GM21529 (cell line): ENCODE data around the gene INPPL1.

Source experiments
- ATAC-seq: cut with Tn5 transposase; IDR thresholded peaks from one replicate; pipeline ENCODE4 v1.9.1; 2021; ENCODE audit not compliant: unreplicated experiment

Gene INPPL1

GRCh38 chr11:72217841-72218240 lies 6.7 kb upstream of the INPPL1 start:
- ATAC-seq: no peak

DNA sequence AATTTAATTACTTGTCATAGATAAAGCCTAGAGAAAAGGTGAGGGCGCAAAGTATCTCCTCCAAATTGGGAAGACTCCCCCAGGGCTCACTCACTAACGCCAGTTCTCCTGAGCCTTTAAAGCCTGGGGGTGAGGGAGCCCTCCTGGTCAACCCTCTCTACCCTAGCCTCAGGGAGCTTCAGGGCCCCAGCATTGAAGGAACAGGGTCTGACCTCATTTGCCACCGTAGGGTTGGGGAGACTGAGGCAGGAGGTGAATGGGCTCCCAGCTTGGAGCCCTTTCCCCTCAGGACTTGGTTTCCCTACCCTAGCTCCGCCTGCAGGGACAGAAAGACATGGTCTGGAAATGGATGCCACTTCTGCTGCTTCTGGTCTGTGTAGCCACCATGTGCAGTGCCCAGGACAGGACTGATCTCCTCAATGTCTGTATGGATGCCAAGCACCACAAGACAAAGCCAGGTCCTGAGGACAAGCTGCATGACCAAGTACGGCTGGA lies 6.3 kb upstream of the INPPL1 start:
- ATAC-seq: no peak

DNA sequence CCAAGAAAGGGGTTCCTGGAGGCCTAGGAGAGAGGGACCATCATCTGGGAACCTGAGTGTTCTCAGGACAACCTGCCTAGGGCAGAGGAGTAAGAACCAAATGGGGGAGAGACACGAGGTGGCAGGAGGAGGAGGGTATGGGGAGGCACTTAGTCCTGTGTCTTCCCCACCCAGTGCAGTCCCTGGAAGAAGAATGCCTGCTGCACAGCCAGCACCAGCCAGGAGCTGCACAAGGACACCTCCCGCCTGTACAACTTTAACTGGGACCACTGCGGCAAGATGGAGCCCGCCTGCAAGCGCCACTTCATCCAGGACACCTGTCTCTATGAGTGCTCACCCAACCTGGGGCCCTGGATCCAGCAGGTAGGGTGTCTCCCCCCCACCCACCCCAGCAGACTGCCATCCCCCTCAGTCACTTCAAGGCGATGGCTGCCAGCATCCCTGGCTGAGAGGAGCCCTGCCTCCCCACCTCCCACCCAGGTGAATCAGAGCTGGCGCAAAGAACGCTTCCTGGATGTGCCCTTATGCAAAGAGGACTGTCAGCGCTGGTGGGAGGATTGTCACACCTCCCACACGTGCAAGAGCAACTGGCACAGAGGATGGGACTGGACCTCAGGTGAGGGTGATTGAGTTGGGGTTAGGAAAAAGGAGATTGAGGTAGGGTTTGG lies 3.7 kb upstream of the INPPL1 start:
- ATAC-seq: no peak

GRCh38 chr11:72221386-72222075 lies 3.0 kb upstream of the INPPL1 start:
- ATAC-seq: no peak

- ATAC-seq: no peak
Measured at GRCh38 chr11:72222106-72222891, 2.3 kb upstream of the INPPL1 start.

GRCh38 chr11:72222907-72223614 lies 1.5 kb upstream of the INPPL1 start:
- ATAC-seq: peak; percentile 65

DNA sequence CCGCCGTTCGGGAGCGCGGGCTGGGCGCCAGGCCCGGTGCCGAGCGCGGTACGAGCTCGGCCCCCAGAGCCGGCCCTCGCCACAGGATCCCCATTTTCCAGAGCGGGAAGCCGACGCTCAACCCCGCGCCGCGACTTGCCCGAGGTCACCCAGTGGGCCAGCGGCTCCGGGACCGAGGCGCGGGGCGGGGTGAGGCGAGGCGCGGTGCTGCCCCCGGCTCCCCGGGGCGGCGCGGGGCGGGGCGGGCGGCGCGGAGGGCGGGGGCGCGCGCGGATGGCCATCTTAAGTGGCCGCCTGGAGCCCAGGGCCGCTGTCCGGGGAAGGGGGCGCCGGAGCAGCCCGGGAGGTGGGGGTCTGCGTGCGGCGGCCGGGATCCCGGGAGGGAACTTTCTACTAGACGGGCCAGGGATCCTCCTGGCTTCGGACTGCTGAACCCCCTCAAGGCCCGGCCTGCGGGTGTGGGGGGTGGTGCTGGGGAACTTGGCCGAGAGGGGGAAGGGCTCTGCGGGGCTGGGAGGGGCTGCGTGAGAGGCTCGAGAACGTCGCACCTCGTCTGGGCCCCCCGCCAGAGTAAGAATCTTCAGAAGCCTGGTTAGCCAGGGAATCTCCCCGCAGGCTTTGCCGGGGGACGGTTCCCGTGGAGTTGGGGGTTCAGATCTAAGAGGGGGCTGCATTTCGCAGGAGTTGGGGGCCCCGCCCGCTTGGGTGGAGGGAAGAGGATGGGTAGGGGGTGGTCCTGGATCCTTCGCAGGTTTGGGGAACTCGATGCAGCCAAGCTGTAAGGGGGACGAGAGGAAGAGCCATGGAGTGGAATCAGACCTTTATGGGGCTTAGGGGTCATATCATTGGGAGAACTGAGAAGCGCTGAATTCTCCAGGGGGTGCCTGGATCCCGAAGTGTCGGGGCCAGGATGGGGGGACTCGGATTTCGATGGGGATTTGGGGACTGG lies 678 bp upstream of the INPPL1 start:
- peak; percentile 55 for ATAC-seq

- ATAC-seq: no peak
Measured at GRCh38 chr11:72225411-72225951, 914 bp downstream of the INPPL1 start.

- ATAC-seq: no peak
Measured at GRCh38 chr11:72226701-72227100, 2.1 kb downstream of the INPPL1 start.

- ATAC-seq: no peak
Measured at GRCh38 chr11:72227316-72228228, 3.0 kb downstream of the INPPL1 start.

GRCh38 chr11:72228229-72228843 lies 3.8 kb downstream of the INPPL1 start:
- ATAC-seq: no peak

DNA sequence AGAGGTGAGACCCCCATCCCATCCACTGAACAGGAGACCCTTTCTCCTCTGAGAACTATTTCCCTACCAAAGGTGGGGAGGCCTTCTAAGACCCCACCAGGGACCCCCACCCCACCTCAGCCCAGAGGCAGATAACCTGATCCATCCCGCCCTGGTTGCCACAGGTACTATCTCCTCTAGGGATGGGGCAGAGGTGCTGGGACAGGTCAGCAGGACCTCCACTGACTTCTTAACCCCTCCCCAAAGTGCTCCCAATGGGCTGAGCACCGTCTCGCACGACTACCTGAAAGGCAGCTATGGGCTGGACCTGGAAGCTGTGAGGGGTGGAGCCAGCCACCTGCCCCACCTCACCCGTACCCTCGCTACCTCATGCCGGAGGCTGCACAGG lies 4.3 kb downstream of the INPPL1 start:
- ATAC-seq: no peak

DNA sequence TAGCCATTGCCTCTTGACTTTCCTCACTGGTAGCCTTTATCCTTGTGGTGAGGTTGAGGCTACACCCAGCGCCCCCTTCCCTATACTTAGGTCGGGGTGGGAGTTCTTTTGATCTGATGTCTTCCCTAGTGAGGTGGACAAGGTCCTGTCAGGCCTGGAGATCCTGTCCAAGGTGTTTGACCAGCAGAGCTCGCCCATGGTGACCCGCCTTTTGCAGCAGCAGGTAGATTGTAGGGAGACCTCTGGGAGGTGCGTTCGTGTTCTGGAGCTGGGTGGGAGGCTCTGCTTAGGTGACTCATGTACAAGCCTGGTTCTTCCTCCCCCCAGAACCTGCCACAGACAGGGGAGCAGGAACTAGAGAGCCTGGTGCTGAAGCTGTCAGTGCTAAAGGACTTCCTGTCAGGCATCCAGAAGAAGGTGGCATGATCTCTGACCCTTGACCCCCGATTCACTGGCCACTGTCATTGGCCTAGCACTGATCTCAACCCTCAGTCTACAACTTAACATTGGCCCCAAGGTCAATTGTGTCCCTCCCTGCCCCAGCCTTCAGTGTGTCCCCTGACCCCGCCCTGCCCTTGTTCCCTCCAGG lies 4.9 kb downstream of the INPPL1 start:
- no peak for ATAC-seq

DNA sequence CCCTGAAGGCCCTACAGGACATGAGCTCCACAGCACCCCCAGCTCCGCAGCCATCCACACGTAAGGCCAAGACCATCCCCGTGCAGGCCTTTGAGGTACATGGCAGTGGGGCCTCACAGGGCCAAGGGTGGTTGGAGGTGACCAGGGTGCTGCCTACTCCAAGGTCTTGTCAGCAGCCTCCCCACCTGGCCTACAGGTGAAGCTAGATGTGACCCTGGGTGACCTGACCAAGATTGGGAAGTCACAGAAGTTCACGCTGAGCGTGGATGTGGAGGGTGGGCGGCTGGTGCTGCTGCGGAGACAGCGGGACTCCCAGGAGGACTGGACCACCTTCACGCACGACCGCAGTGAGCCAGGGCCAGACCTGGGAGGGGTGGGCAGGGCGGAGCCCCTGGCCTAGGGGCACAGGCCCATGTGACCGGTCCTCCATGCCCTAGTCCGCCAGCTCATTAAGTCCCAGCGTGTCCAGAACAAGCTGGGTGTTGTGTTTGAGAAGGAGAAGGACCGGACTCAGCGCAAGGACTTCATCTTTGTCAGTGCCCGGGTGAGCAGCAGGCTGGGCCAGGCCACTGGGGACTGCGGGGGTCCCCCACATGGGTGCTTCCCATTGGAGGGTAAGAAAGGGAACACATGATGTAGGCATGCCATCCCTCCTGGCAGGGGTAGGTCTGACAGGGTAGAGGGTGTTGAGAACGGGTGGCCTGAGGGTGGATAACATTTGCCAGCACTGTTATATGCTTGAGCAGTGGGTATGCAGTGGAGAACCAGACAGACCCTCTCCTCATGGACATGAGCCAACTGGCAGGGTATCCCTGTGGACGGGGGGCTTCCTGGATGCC lies 5.6 kb downstream of the INPPL1 start:
- ATAC-seq: no peak

GRCh38 chr11:72230764-72231365 lies 6.3 kb downstream of the INPPL1 start:
- ATAC-seq: no peak

- no peak for ATAC-seq
Measured at GRCh38 chr11:72231396-72232259, 7.1 kb downstream of the INPPL1 start.
